ENCODE results near the gene TMEM141. TPM values are rescaled to one million over a fixed set of nuclear protein-coding genes. Genes with fewer than 3 reads are reported as not detected.

The TMEM141 gene
- total RNA-seq, 1 donor: 39.7 TPM

DNA sequence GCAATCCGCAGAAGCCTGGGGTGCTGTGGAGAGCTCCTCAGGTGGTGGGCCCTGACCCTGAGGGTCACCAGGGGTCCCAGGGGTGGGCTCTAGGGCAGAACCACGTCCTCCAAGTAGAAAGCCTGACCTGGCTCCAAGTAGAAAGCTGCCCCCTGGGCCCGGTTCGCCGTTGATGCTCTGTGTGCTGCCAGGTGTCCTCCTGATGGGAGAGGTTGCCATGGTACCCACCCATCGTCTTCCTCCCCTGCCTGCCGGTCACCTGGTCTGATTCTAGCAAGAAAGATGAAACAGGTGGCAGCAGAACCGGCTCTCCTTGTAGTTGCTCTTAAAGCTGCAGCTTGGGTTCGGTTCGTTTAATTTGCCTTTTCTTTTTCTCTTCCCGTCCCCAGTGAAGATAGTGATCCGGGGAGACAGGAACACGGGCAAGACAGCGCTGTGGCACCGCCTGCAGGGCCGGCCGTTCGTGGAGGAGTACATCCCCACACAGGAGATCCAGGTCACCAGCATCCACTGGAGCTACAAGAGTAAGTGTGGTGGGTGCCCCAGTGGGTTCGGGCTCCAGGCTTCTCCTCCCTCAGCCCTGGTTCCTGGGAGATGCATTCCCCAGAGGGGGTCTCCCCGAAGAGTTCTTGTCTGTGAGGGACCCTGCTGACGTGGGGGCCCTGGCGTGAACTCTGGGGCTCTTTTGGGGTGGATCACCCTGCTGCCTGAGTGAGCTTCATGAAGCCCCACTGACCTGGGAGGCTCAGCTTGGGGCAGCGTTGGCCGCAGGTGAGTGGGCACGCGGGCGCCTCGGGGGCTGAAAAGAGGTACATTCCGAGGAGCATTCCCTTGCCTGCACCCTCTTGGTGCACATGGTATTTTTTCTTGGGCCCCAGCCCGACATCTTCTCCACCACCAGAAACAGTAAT lies 32.2 kb downstream of the TMEM141 start:
- no peak for DNase-seq (ENCODE audit: low read depth)
- TF ChIP-seq, protein P1, sequence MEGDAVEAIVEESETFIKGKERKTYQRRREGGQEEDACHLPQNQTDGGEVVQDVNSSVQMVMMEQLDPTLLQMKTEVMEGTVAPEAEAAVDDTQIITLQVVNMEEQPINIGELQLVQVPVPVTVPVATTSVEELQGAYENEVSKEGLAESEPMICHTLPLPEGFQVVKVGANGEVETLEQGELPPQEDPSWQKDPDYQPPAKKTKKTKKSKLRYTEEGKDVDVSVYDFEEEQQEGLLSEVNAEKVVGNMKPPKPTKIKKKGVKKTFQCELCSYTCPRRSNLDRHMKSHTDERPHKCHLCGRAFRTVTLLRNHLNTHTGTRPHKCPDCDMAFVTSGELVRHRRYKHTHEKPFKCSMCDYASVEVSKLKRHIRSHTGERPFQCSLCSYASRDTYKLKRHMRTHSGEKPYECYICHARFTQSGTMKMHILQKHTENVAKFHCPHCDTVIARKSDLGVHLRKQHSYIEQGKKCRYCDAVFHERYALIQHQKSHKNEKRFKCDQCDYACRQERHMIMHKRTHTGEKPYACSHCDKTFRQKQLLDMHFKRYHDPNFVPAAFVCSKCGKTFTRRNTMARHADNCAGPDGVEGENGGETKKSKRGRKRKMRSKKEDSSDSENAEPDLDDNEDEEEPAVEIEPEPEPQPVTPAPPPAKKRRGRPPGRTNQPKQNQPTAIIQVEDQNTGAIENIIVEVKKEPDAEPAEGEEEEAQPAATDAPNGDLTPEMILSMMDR (IDR thresholded peaks at IDR 0.05; ENCODE audit: insufficient read depth, low read depth, low read length): no peak
- no peak overlapping the region for H3K4me3 ChIP-seq (ENCODE audit: low read depth, low read length)

DNA sequence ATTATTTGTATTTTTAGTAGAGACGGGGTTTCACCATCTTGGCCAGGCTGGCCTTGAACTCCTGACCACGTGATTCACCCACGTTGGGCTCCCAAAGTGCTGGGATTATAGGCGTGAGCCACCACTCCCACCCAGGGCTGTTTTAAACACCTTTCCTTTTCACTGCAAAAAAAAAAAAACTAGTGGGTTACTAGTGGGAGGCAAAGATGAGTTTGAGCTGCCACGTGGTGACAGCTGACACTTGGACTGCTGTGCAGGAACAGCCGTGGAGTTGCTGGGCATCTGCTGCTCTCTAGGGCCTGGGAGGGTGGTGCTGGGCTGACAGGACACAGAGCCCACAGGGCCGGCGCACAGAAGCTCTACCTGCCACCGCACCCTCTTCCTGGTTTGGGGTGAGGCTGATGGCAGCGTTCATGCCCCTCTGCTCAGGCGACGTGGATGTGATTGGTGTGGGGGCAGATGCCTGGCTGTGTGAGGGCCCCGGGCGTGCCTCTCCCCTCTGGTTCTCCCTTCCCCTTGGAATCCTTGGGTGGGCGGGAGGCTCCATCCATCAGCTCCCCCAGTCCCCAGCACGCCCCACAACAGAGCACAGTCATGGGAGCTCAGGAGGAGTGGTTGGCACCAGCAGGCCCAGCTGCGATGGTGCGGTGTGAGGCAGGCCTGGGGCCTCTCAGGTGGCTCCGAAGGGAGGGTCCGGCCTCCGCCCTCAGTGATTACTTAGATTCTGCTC lies 33.5 kb downstream of the TMEM141 start:
- TF ChIP-seq, protein P1 (IDR thresholded peaks at IDR 0.05; ENCODE audit: insufficient read depth, low read depth, low read length): no peak
- no peak for DNase-seq (ENCODE audit: low read depth)
- H3K4me3 ChIP-seq (ENCODE audit: low read depth, low read length): no peak overlapping the region

DNA sequence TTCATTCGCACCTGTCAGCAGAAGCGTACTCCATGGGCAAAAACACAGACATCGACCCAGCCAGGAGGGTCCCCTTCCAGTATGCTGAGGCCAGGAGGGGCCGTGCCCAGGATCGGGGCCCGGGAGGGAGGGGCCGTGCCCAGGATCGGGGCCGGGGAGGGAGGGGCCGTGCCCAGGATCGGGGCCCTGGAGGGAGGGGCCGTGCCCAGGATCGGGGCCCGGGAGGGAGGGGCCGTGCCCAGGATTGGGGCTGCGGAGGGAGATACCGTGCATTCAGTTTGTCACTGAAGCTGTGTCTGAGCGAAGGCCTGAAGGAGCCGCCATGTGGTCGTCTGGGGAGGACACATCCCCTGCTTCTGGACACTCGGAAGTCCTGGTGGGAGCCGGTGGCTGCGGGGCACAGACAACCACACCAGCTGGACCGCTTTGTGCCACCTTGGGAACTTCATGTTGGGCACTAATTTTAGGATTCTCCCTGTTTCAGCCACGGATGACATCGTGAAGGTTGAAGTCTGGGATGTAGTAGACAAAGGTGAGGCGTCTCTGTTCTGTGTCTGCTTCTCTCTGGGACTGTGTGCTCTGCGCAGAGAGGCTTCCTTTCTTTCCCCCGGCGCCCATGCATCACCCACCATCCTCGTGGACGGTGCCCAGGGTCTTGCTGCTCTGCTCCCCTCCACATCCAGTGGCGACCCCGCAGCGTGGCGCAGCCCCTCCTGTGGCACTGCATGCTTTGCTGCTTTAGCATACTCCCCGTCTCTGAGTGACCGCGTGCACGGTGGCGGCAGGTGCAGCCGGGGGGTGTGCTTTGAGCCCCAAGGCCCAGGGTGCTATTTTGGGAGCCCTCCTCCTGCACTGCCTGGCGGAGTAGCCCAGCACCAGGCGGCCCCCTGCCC lies 34.4 kb downstream of the TMEM141 start:
- no peak for DNase-seq (ENCODE audit: low read depth)
- H3K4me3 ChIP-seq (ENCODE audit: low read depth, low read length): no peak overlapping the region
- TF ChIP-seq, protein P1 (IDR thresholded peaks at IDR 0.05; ENCODE audit: insufficient read depth, low read depth, low read length): no peak

DNA sequence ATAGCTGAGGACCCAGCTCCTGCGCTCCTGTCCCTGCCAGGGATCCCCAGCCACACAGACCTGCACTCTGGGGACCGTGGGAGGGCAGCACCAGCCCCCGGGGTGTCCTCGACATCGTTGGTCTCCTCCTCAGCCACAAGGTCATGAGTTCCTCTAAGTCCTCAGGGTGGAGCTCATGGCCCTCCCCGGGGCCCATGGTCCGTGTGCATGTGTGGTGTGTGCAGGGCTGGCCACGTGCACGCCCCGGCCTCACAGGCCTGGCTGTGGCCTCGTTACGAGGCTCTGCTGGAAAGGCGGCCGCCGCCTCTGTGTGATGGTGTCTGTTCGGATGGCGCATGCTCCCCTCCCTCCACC lies 35.0 kb downstream of the TMEM141 start:
- TF ChIP-seq, protein P1 (IDR thresholded peaks at IDR 0.05; ENCODE audit: insufficient read depth, low read depth, low read length): no peak
- DNase-seq (ENCODE audit: low read depth): no peak

GRCh38 chr9:136826703-136827582 lies 35.8 kb downstream of the TMEM141 start:
- TF ChIP-seq, protein P1 (IDR thresholded peaks at IDR 0.05; ENCODE audit: insufficient read depth, low read depth, low read length): no peak
- DNase-seq (ENCODE audit: low read depth): no peak

More for the DNA sequence above, 35.0 kb downstream of the TMEM141 start:
- no peak overlapping the region for H3K4me3 ChIP-seq (ENCODE audit: low read depth, low read length)

More at GRCh38 chr9:136826703-136827582, 35.8 kb downstream of the TMEM141 start:
- H3K4me3 ChIP-seq (ENCODE audit: low read depth, low read length): no peak overlapping the region
